DMS 273 treated with DMSO at 0.1 percent for 48 hours (cell line): ENCODE measurements around the gene FOXN3.
"Not testable (repeated sequence)": the region's sequence is repeated elsewhere in the genome, so short reads cannot be mapped to it uniquely, and the experiment has no call there.

Experiments
- DNase-seq: peaks from one replicate; lab custom pipeline; 2025; lab: John Stamatoyannopoulos, UW

Gene FOXN3

GRCh38 chr14:89126461-89126860 is 290.6 kb downstream of the FOXN3 start:
- no peak for DNase-seq

GRCh38 chr14:89125216-89125615 is 291.8 kb downstream of the FOXN3 start:
- DNase-seq = no peak

- DNase-seq = no peak
These were observed 293.2 kb downstream of the FOXN3 start for GRCh38 chr14:89123851-89124250.

- DNase-seq = no peak
These were observed 293.8 kb downstream of the FOXN3 start for GRCh38 chr14:89123215-89123614.

GRCh38 chr14:89121968-89122620 is 294.9 kb downstream of the FOXN3 start:
- no peak for DNase-seq

- no peak for DNase-seq
These were observed 300.0 kb downstream of the FOXN3 start for GRCh38 chr14:89117012-89117411.

GRCh38 chr14:89114109-89114508 is 302.9 kb downstream of the FOXN3 start:
- DNase-seq = no peak

GRCh38 chr14:89112720-89113119 is 304.3 kb downstream of the FOXN3 start:
- DNase-seq = no peak

- DNase-seq = not testable (repeated sequence)
These were observed 305.1 kb downstream of the FOXN3 start for GRCh38 chr14:89111766-89112543.

GRCh38 chr14:89111232-89111631 is 305.8 kb downstream of the FOXN3 start:
- DNase-seq = not testable (repeated sequence)

GRCh38 chr14:89110110-89110509 is 306.9 kb downstream of the FOXN3 start:
- no peak for DNase-seq

GRCh38 chr14:89108608-89109007 is 308.4 kb downstream of the FOXN3 start:
- DNase-seq = no peak

- no peak for DNase-seq
These were observed 309.4 kb downstream of the FOXN3 start for GRCh38 chr14:89107626-89108025.
